ENCODE measurements around the gene DSC2.

DSC2 gene

DNA sequence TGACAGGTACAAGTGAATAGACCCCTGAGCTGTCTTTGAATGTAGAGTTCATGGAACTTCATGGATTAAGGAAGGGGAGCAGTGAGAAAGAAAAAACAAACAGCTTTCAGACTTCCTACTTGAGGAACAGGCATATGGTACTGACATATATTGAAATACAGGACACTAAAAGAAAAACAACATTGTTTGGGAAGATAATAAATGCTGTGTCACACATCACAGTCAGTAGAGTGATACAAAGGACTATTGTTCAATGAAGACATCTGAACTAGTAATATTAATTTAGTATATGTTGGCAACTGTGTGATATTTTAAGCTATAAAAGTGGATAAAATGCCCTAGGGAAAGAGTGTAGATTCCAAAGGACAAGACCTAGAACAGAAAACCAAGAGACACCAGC lies 3.3 kb downstream of the DSC2 start:
- no peak for DNase-seq (ENCODE audit: low read depth in 2 of 2)

DNA sequence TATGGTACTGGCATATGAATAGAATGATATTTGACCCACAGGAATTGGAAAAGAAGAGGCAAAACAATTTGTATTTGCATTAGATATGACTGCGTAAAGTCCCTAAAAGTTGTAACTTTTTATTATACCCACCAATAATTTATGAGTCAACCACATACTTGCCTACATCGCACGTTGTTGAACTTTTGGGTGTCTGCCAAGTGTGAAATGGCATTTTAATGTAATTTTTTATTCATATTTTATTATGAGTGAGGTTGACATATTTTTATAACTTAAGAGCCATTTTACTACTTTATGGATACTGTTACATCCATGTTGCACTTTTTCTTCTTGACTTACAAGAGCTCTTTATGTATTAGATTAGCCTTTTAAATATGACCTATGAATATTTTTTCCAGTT lies 4.6 kb downstream of the DSC2 start:
- DNase-seq (ENCODE audit: low read depth in 2 of 2) = no peak

DNA sequence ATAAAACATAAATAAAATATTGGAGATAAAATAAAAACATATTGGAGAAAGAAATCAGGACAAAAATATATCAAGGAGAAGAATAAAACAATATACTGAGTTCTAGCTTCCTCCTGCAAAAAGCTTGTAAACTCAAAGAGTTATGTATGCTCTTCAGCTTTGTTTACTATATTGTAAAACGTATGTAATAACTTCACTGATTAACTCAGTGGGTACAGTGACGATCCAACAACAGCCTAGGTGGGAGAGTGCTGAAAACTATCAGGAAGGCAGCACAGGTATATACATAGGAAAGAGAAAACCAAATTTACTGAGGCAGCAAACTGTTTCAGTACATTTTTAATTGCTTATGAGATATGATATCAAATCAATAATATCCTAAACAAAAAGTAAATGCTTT lies 8.3 kb downstream of the DSC2 start:
- no peak for DNase-seq (ENCODE audit: low read depth in 2 of 2)

DNA sequence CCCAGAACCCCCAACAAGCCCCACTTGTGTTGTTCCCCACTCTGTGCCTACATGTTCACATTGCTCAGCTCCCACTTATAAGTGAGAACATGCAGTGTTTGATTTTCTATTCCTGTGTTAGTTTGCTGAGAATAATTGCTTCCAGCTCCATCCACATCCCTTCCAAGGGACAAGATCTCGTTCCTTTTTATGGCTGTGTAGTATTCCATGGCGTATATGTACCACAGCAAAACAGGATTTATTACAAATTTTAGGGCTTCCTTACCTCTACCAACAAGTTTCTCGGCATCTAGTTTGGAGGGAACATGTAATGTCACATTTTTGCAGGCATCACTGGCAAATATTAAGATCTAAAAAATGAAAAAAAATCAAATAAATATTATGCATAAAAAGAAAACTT lies 8.9 kb downstream of the DSC2 start:
- DNase-seq (ENCODE audit: low read depth in 2 of 2) = no peak

DNA sequence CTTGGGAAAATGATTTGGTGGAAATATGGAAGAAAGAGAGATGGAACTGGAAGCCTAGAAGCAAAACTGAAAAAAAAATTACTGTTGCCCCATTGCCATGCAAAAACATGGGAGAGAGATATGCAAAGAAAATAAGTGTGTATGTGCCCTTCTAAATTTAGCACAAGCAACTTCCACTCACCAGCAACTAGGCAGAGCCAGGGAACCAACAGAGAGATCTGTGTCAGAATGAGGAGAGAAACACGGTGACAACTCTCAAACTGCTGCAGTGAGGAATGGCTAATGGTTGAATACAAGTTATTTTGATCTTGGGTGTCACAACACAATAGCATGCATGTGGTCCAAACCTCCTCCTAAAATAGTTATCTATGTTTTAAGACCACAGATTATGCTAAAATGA lies 10.9 kb downstream of the DSC2 start:
- DNase-seq (ENCODE audit: low read depth in 2 of 2) = no peak

DNA sequence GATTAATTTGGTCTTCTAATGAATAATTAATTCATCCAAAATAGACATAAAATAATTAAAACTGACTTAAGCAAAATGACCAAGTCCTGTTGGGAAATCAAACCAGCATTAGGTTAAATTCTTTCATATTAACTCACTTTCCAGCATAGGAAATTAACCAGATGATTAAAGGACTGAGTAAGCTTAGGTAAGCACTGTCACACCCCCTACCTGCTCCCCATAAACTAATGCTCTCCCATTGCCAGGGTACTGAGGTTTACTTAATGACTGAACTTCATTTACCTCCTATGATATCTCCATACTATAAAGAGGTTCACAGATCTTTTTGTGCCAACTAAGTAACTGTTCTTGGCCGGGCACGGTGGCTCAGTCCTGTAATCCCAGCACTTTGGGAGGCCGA lies 13.7 kb downstream of the DSC2 start:
- no peak for DNase-seq (ENCODE audit: low read depth in 2 of 2)

DNA sequence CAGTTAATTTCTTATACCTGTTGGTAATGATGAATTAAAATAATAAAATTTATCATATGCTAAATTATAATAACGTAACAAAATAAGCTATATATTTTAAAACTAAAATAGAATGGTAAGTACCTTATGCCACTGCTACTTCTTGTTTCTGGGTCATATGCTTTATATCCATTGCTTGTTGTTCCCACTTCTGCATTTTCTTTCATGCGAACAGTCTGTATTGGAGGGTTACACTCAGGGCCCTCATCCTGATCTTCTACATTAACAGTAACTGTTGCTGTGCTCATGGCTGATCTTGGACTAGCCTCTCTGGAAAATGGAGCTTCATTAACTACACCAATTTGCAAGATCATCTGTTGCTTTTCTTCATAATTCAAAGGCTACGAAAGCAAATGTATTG lies 22.2 kb downstream of the DSC2 start:
- no peak for DNase-seq (ENCODE audit: low read depth in 2 of 2)

DNA sequence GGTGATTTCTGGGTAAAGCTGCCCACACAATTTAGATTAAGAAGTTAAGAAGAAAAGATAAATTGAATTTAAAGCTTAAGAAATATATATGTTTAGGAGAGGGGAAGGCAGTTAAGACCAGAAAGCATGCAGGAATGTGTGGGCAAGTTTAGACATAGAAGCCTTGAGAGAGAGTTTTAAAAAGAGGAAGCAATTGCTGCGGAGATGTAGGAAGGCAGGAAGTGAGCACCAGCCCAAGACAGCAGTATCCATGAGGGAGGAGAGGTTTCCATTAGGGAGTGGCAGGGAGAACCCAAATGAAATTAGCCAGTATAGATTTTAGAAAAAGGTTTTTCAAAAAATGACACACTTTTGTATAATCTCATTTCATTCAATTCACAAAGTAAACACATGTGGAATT lies 24.3 kb downstream of the DSC2 start:
- DNase-seq (ENCODE audit: low read depth in 2 of 2) = no peak

DNA sequence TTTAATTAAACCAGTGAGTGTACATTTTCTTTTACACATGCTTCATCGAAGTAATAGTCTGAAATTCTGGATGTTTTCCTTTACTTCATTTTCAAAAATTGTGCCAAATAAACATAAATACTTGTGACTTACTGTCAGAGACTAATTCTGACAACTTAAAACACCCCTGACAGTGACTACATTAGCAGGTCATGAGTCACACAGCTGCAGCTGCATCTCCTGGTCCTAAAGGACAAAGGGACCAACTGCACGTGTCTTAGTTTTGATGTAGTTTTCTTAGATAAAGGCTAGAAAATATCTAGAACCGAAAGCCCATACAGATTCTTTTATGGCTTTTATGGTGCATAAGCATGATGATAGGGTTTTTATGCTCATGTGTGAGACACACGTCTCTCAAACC lies 30.0 kb downstream of the DSC2 start:
- DNase-seq (ENCODE audit: low read depth in 2 of 2) = no peak

DNA sequence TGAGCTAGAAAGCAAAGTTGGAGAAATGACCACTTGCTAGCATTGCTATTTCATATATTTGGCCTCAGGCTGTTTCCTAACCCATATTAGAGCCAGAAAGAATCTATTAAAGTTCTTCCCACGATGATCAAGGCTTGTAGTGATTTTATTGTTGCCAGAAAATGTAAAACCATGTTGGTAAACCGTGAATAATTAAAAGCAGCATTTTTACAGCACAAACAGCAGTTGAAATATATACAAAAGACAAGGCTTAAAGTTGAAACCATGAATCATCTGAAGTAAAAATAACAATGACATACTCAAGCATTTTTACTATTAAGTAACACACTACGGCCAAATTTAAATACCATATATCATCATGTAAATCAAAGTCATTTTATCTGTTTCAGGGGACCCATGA lies 32.0 kb downstream of the DSC2 start:
- no peak for DNase-seq (ENCODE audit: low read depth in 2 of 2)

DNA sequence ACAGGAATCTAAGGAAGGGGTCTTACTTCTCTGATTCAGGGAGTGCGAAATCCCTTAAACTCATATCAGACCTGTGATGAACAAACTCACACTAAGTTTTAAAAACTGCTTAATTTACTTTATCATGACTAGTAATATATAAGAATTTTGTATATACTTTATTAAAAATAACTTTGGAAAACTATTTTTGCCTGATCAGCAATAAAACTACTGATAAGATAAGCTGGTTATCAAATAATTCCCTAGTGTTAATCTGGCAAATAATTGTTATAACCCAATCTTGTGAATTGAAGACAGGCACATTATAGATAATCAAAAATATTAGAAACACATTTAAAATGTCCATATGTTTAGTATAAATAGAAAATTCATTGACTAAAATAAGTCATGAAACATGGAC lies 36.0 kb downstream of the DSC2 start:
- DNase-seq (ENCODE audit: low read depth in 2 of 2) = no peak

DNA sequence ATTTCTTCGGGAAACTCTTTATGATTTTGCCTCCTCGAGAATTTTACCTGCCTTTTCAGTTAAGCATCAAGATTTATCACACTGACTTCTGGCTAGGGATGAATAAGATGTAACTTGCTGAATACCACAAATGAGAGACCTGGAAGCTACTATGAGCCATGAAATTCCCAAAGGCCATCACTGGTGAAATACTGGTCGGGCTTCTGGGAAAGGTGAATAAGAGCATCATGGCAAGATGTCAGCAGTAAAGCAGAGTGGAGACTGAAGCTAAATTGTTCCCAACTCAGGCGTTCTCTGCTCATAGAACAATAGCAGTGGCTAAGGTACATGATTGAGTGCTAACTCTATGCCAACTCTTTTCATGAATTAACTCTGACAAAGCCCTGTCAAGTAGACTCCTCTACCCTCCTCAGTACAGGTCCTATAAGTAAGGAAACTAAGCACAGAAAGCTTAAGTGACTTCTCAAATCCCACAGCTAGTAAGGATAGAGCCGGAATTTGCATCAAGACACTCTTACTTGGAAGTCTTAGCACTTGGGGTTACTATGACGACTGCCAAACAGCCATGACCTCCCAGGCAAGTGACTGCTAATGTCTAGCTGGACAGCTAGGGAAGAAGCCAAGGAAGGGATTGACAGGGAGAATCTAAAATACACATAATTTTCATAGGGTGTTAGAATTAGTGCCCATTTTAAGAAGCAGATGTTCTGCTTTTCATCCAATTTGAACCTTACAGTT lies 37.0 kb downstream of the DSC2 start:
- no peak for DNase-seq (ENCODE audit: low read depth in 2 of 2)

DNA sequence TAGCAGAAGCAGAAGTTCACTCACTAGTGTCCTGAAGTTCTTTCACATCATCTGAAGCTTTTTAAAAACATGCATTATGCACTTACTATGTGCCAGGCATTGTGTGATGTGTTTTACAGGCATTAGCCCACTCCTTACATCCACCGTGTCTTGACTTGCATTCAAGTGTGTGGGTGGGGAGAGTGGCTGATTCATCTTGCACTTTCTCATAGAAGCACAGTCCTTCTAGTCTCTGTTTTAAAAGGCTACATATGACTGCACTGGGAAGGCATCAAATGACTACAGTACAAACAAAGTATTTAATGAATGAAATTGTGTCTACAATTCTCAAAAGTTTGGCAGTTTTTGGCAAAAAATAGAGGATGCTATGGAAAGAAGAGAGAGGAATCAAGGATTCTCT lies 38.1 kb downstream of the DSC2 start:
- no peak for DNase-seq (ENCODE audit: low read depth in 2 of 2)

DNA sequence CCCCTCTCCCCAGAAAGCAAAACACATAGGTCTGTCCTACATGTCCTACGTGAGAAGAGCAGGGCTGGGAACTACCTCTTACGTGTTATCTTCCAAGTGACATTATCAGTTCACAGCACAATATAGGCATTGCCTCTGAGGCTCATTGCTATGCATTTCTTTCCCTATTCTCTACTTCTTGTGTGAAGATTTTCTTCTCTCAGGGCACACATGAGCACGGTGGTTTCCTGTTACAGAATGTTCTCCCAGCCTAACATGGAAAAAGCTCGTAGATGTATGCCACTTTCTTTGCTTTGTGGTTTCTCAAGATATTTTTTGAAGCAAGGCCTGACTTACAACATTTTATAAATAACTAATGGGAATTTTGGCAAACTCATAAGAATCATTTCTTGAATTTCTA lies 40.3 kb downstream of the DSC2 start:
- DNase-seq (ENCODE audit: low read depth in 2 of 2) = no peak

DNA sequence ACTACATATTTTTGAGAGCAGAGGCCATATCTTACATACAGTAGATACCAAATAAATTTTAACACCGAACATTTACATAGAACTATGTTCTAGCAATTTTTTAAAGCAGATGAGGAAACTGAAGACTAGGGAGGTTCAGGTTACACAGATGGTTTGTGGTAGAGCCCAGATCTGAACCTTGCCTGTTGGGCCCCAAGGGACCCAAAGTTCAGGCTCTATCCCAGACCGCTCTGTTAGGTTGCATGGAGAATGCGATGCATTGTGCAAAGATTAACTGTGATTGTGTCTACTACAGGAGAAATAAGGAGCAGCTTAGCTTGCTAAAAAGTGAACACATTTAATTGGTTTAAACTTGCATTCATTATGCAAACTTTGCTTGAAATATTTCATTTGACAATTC lies 43.3 kb downstream of the DSC2 start:
- DNase-seq (ENCODE audit: low read depth in 2 of 2) = no peak

DNA sequence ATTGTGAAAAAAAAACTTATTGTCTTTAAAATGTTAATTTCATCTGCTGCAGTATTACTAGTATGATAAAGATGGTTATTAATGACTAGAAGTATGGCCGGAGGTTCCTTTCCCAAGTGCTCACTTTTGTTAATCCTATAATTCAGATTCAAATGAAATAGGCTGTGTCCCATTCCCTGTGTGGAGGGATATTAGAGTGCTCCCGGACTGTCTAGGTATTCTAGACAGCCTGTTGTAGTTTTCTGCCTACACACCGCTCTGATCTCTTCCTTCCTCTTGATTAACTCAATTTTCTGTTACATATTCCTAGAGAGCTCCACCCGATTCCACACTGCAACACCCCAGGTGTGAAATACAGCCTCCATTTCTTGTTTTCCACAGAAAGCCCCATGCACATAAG lies 44.3 kb downstream of the DSC2 start:
- no peak for DNase-seq (ENCODE audit: low read depth in 2 of 2)

DNA sequence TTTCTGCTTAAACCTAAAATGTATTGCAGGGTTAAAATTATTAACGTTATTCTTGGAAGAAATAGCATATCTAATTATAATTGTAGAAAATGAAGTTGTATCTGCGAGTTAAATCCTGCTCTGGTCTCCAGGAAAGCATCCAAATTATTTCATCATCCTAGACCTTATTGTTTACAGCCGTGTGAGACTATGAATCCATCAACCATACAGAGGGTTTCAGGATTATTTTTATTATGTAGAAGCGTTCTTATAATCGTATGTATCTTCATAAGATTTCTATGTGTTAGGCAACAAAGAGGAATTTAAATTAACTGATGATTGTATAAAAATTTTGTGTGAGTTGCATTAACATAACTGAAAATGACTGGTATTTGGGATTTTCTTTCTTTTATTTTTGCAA lies 45.2 kb downstream of the DSC2 start:
- no peak for DNase-seq (ENCODE audit: low read depth in 2 of 2)

DNA sequence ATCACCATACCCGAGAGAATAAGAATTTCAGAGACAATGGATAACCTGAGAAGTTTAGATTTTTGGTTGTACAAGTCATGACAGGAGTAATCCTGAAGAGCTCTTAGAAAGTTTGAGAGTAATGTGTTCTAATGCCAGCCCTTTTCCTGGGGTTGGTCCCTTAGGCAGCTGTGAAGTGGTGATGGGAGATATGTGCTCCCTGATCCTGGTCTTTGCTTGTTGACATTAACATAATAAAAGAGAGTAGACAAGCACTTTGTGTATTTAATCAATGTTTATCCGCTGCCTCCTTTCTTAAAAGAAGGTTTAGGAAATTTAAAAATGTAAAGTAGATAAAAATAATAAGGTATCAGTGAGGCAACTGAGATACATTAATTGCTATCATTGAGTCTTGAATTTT lies 45.9 kb downstream of the DSC2 start:
- no peak for DNase-seq (ENCODE audit: low read depth in 2 of 2)

DNA sequence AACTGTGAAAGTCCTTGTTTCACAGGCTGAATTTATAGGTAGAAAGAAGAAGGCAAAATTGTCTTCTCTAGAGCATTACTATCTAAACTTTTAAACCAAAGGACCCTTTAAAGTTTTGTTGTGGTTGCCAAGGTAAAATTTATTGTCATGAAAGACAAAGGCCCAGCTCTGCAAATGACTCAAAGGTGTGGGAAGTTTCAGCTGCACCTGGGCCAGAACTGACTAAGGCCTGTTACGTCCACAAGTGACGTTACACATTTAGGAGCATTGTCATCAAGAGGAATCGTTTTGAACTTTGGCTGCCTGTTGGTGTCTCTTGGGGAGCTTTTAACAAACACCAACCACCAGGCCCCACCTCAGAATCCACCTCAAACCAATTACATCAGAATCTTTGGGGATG lies 51.6 kb downstream of the DSC2 start:
- no peak for DNase-seq (ENCODE audit: low read depth in 2 of 2)

DNA sequence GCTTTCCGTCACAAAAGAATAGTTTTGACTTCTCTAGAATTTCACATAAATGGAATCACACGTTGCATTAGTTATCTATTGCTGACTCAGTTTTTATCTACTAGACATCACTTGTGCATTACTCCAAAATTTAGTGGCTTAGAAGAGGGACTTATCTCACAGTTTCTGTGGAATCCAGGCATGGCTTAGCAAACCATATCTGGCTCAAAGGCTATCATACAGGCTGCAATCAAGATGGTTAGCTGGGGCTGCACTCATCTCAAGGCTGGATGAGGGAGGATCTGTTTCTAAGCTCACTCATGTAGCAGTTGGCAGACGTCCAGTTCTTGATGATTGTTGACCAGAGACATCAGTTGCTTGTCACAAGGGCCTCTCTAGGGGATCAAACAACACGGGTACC lies 53.0 kb downstream of the DSC2 start:
- no peak for DNase-seq (ENCODE audit: low read depth in 2 of 2)

DNA sequence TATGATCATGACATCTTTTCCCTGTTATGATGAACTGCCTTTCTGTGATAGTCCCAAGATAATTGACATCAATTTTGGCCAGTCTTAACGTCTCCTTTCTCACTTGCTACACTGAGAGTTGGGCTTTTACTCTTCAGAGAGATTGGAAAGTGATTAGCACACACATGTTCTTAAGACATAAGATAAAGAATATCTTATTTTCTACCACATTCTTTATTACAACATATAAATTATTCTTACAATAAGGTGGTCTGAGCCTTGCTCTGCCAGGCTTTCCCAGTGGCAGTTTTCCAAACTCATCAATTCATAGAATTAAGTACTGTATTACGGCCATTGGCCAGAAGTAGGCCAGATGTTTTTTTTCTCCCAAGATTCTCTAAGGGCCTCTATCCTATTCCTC lies 54.0 kb downstream of the DSC2 start:
- no peak for DNase-seq (ENCODE audit: low read depth in 2 of 2)

DNA sequence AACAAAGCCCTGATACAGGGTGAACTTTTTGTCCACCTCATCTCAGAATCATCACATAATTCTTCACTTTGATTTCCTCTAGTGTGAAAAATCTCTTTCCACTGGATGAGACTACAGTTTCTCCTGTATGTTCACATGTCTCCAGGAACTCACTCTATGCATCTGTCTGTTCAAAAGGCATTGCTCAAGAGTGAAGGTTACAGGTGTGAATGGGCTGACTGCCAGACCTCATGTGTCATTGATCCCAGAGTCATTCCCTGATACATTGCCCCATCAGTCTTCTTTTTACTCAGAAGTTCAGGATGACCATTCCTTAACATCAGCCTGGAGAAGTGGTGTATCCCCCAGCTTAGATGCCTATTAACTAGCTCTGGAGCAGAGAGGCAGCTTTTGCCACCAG lies 55.3 kb downstream of the DSC2 start:
- no peak for DNase-seq (ENCODE audit: low read depth in 2 of 2)

DNA sequence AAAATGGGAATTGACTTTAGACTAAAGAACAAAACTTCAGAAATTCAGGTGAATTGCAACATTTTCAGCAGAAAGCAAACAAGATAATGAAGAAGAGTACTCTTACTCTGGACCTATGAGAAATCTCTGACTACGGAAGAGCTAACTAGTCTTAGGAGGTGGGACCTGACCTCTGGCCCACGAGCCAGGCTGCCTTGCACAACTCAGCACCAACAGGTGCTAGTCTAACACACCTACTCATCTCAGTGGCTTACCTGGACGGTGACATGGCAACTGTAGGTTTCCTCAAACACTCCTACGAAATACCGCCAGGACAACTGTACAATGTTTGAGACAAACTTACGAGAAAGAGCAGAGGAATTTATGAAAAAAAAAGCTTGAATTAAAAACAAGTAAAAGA lies 56.6 kb downstream of the DSC2 start:
- DNase-seq (ENCODE audit: low read depth in 2 of 2) = no peak

DNA sequence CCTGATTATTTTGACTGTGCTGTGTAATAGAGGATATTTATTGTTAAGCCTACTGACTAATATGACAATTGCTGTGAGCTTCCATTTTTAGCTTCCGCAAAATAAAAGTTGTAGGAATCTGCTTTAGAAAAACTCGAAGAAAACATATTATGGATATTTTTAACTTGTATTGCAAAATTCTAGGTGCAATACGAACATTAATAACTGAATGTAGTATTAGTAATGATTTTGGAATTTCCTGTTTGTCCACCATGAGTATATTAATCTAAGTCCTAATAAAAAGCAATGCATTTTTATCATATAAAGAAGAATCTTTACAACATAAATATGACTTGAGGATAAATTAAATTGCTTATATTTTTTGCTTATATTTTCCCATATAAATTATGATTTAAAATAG lies 57.3 kb downstream of the DSC2 start:
- no peak for DNase-seq (ENCODE audit: low read depth in 2 of 2)

DNA sequence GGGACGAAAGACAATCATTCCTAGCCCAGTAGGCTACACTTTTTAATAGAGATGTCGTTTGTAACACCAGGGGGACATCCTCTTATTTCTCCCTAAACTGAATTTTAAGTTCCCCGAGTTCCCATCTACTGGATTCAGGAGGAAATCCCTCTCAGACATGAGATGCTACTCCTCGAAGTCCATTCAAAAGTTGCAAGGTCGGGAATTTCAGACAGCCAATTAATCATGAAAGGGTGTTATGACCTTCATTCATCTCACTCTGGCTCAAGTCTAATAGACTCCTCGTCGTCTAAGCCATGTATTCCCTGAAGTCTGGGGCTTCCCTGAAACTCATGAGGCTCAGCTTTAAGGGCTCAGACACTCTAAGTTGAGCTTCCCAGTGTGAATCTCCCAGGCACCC lies 58.5 kb downstream of the DSC2 start:
- no peak for DNase-seq (ENCODE audit: low read depth in 2 of 2)

Measured in fibroblast of skin of left quadriceps (primary cell).